Left lung (tissue), 10 donors: Measurements from ENCODE around the gene FCF1. TPM values are rescaled to one million over a fixed set of nuclear protein-coding genes. Genes with fewer than 3 reads are reported as not detected.

Source experiments
- ATAC-seq: fragments of 200-7000 bp; cut with Tn5 transposase; one replicate; pipeline ENCODE4 v1.9.1; 2020; ENCODE audit warnings: moderate library complexity
- DNase-seq, 4 donors: peaks; one replicate each; pipeline ENCODE4 v3.0.0-alpha.2; 2013 to 2020
- H3K27ac ChIP-seq, 2 donors: fragments of 200-600 bp; sonication (generic) in 1 of 2; one replicate each; pipeline versions ENCODE4 v1.5.0 to v1.8.0; 2020 to 2021
- H3K27me3 ChIP-seq, 2 donors: fragments of 200-600 bp; sonication (generic) in 1 of 2; one replicate each; pipeline versions ENCODE4 v1.5.0 to v1.8.0; 2020 to 2021
- H3K36me3 ChIP-seq, 2 donors: fragments of 200-600 bp; sonication (generic) in 1 of 2; one replicate each; pipeline versions ENCODE4 v1.5.0 to v1.8.0; 2020 to 2021
- H3K4me1 ChIP-seq, 2 donors: fragments of 200-600 bp; one replicate each; pipeline ENCODE4 v1.8.0; 2021
- H3K4me3 ChIP-seq, 2 donors: fragments of 200-600 bp; sonication (generic) in 1 of 2; one replicate each; pipeline versions ENCODE4 v1.5.0 to v1.8.0; 2020 to 2021; ENCODE audit warnings: mild to moderate bottlenecking in 1 of 2
- H3K9me3 ChIP-seq, 2 donors: fragments of 200-600 bp; sonication (generic) in 1 of 2; one replicate each; pipeline versions ENCODE4 v1.5.0 to v1.8.0; 2020 to 2021
- intact Hi-C, 2 donors: fragments of 100-400 bp; cut with DNase I; formaldehyde crosslinking; loops; one replicate each; pipeline versions ENCODE4 v1.11.2 to v1.14.2; 2022
- polyA plus RNA-seq, 6 donors: library from polyadenylated mRNA; unstranded; fragments of 120-200 nt; gene quantifications; one replicate each; pipeline ENCODE4 v1.2.1, GENCODE V29; 2013; ENCODE audit not compliant: insufficient read length in 6 of 6
- total RNA-seq, 2 donors: library from RNA; stranded (reverse); fragmentation: NEBNext Ultra II Directional; extraction: Animal tissue kit (Norgen Biotek cat#: 25700); gene quantifications; one replicate each; pipeline ENCODE4 v1.2.1, GENCODE V29; 2021
- TF ChIP-seq, protein P1 (sequence below), 2 donors: fragments of 200-600 bp; sonication (generic) in 1 of 2; IDR thresholded peaks; one replicate each; pipeline versions ENCODE4 v1.5.0 to v1.8.0; 2021; ENCODE audit warnings: antibody characterized with exemption in 2 of 2
- donor health status: DM: no; HTN: yes; CAD: no.
- donor health status: DM: no; HTN: no; CAD: no.

FCF1 gene
- total and polyA plus RNA-seq, 8 donors = 48.9 to 75.9 (median 68.4) TPM

DNA sequence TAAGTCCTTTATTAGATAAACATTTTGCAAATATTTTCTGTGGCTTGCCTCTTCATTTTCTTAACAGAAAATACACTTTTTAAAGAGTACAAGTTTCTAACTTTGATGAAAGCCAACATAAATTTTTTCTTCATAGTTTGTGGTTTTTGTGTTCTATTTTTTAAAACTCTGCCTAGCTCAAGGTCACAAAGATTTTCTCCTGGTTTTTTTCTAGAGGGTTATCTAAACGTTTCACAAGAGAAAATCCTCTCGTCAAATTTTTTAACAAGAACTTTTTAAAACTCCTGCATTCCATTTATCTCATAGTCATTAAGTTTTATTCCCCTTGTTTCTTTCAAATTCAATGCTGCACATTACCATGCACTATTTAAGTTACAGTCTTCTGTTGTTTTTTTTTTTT is 8.3 kb upstream of the FCF1 start:
- ATAC-seq = no peak
- H3K9me3 ChIP-seq = peaks cover 0 to 7% of the 10 kb centered on the region in 2 donors
- H3K36me3 ChIP-seq = peaks cover 0 to 4% of the 10 kb centered on the region in 2 donors
- intact Hi-C loops = no loop called here
- no peaks in the 10 kb centered on the region for H3K27me3 ChIP-seq
- no peak overlapping the region for H3K27ac ChIP-seq
- peaks cover 0 to 17% of the 10 kb centered on the region in 2 donors for H3K4me1 ChIP-seq
- H3K4me3 ChIP-seq = no peak overlapping the region
- TF ChIP-seq, protein P1, sequence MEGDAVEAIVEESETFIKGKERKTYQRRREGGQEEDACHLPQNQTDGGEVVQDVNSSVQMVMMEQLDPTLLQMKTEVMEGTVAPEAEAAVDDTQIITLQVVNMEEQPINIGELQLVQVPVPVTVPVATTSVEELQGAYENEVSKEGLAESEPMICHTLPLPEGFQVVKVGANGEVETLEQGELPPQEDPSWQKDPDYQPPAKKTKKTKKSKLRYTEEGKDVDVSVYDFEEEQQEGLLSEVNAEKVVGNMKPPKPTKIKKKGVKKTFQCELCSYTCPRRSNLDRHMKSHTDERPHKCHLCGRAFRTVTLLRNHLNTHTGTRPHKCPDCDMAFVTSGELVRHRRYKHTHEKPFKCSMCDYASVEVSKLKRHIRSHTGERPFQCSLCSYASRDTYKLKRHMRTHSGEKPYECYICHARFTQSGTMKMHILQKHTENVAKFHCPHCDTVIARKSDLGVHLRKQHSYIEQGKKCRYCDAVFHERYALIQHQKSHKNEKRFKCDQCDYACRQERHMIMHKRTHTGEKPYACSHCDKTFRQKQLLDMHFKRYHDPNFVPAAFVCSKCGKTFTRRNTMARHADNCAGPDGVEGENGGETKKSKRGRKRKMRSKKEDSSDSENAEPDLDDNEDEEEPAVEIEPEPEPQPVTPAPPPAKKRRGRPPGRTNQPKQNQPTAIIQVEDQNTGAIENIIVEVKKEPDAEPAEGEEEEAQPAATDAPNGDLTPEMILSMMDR (IDR thresholded peaks at IDR 0.05) = no peak
- DNase-seq = no peak

DNA sequence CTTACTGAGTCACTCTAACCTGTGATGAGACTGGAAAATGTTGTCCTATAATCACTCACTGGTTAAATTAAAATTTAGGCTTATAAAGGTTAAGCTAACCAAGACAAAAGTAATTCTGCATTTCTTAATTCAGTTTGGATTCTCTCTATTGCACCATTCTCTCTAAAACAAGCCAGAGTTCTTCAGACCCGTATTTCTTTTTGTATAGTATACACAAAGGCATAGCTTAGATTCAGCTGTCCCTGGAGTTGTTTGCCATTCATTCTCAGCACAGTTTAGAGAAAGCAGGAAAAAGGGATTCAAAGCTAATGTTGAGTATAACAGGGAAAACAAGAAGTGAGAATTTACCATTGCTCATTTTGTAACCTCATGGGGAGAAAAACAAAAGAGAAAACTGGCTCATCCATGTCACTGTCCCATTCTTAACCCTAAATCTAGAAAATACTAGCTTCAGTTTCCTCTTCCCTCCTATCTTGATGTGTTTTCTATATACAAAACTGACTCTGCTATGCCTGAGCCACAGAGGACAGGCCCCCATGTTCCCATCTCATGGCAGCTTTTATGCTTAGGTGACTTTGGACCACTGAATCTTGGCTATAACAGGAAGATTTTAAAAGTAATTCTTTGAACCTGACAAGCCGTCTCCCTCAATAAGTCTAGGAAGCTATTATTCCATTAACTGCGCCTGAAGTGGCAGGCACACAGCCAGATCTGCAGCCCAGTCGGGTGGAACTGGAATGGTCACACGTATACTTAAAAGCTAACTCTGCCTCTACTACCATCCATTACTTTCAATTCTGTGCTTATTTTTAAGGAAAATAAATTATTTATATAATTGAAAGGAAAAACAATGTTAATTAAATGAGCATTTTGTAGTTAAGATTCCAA is 7.1 kb upstream of the FCF1 start:
- H3K27me3 ChIP-seq = no peaks in the 10 kb centered on the region
- DNase-seq (no peak), ATAC-seq (no peak)
- intact Hi-C loops = no loop called here
- peaks cover 0 to 4% of the 10 kb centered on the region in 2 donors for H3K36me3 ChIP-seq
- peaks cover 0 to 7% of the 10 kb centered on the region in 2 donors for H3K9me3 ChIP-seq
- H3K4me3 ChIP-seq = no peak overlapping the region
- peaks cover 9 to 23% of the 10 kb centered on the region in 2 donors for H3K4me1 ChIP-seq
- TF ChIP-seq, protein P1 (IDR thresholded peaks at IDR 0.05) = no peak
- H3K27ac ChIP-seq = no peak overlapping the region

DNA sequence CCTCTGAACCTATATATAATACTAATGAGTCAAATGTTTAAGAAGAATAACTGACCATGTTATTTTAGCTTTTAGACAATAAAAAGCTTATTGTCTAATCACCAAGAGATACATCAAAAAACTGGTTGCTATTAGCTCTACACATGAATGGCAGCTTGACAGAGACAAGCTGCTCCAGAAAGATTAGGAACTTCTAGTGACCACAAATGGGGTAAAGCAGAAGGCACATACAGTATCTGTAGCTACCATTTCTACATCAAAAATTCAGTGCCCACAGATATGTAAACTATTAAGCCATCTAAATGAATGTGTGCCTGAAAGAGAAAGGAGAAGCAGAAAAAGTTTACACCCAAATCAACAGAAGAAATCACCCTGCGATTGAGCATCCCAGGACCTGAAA is 2.5 kb upstream of the FCF1 start:
- ATAC-seq (no peak), DNase-seq (no peak)
- Histone ChIP-seq H3K4me3 (no peak overlapping the region), H3K27ac (no peak overlapping the region), H3K9me3 (no peaks in the 10 kb centered on the region), H3K27me3 (no peaks in the 10 kb centered on the region), H3K4me1 (peaks cover 22 to 53% of the 10 kb centered on the region in 2 donors), H3K36me3 (peaks cover 0 to 4% of the 10 kb centered on the region in 2 donors)
- intact Hi-C loops = no loop called here
- TF ChIP-seq, protein P1 (IDR thresholded peaks at IDR 0.05) = no peak

DNA sequence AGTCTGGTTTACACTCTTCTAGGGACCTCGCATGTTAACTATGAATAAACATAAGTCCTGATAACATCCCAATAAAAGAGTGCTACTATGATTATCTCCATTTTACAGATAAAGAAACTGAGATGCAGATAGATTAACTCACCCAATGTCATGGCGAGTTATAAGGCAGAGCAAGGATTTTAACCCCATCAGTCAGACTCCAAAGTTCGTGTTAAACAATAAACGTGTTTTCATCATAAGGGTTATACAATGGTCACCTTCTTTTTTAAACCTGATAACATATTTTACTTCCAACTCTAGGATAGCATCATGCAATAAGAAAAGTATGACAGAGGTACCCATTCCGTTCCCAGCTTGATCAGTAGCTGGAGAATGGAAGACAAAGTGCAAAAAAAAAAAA is 1.3 kb upstream of the FCF1 start:
- H3K4me3 ChIP-seq = peak overlapping the region in 1 of 2 donors; percentile 86
- peaks cover 22 to 45% of the 10 kb centered on the region in 2 donors for H3K4me1 ChIP-seq
- H3K36me3 ChIP-seq = peaks cover 0 to 16% of the 10 kb centered on the region in 2 donors
- no peaks in the 10 kb centered on the region for H3K27me3 ChIP-seq
- intact Hi-C loops = no loop called here
- H3K27ac ChIP-seq = no peak overlapping the region
- no peak for DNase-seq
- no peaks in the 10 kb centered on the region for H3K9me3 ChIP-seq
- TF ChIP-seq, protein P1 (IDR thresholded peaks at IDR 0.05) = no peak
- no peak for ATAC-seq

DNA sequence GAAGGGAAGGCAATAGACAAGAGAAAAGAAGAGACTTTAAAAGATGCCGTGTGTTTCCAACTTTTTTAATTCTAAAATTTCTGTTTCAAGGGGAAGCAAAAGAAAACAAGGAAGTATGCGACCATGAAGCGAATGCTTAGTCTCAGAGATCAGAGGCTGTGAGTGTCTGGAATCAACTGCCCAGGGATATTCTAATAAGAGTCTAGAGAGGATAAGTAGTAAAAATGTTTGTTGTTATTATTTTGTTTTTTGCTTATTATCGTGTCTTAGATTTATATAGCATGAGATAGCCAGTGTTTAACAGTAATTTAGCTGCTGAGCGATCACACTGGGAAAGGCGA is 421 bp downstream of the FCF1 start:
- no peaks in the 10 kb centered on the region for H3K27me3 ChIP-seq
- no peaks in the 10 kb centered on the region for H3K9me3 ChIP-seq
- DNase-seq (no peak), ATAC-seq (peak; percentile 17)
- TF ChIP-seq, protein P1 (IDR thresholded peaks at IDR 0.05) = no peak
- peak overlapping the region; percentile 60 to 88 for H3K27ac ChIP-seq
- H3K36me3 ChIP-seq = peaks cover 0 to 33% of the 10 kb centered on the region in 2 donors
- H3K4me1 ChIP-seq = peaks cover 22 to 41% of the 10 kb centered on the region in 2 donors
- intact Hi-C loops = no loop called here
- peak overlapping the region; percentile 77 to 86 for H3K4me3 ChIP-seq
